HG02970 (cell line): Measurements from ENCODE around the gene SRPK3.
"Not testable (repeated sequence)": the region's sequence is repeated elsewhere in the genome, so short reads cannot be mapped to it uniquely, and the experiment has no call there.

Experiments
- ATAC-seq: cut with Tn5 transposase; IDR thresholded peaks from one replicate; pipeline ENCODE4 v1.9.1; 2021; ENCODE audit warnings: mild to moderate bottlenecking, moderate library complexity, moderate number of reproducible peaks; ENCODE audit not compliant: unreplicated experiment, low FRiP score

The SRPK3 gene

GRCh38 chrX:153803211-153804099, 22.6 kb downstream of the SRPK3 start:
- ATAC-seq, result no peak

- no peak for ATAC-seq
These were observed 23.3 kb downstream of the SRPK3 start for GRCh38 chrX:153804100-153804595.

GRCh38 chrX:153804621-153805020, 23.8 kb downstream of the SRPK3 start:
- no peak for ATAC-seq

GRCh38 chrX:153805436-153805835, 24.6 kb downstream of the SRPK3 start:
- no peak for ATAC-seq

- ATAC-seq, result no peak
These were observed 26.2 kb downstream of the SRPK3 start for GRCh38 chrX:153806999-153807575.

GRCh38 chrX:153807976-153808375, 27.1 kb downstream of the SRPK3 start:
- no peak for ATAC-seq

- no peak for ATAC-seq
These were observed 31.4 kb downstream of the SRPK3 start for GRCh38 chrX:153812220-153812619.

GRCh38 chrX:153813161-153813560, 32.3 kb downstream of the SRPK3 start:
- no peak for ATAC-seq

GRCh38 chrX:153814591-153815315, 33.9 kb downstream of the SRPK3 start:
- no peak for ATAC-seq

- no peak for ATAC-seq
These were observed 36.2 kb downstream of the SRPK3 start for GRCh38 chrX:153816831-153817690.

GRCh38 chrX:153818064-153818463, 37.2 kb downstream of the SRPK3 start:
- not testable (repeated sequence) for ATAC-seq

- ATAC-seq, result no peak
These were observed 37.9 kb downstream of the SRPK3 start for GRCh38 chrX:153818571-153819383.

GRCh38 chrX:153819384-153820040, 38.7 kb downstream of the SRPK3 start:
- no peak for ATAC-seq

- ATAC-seq, result no peak
These were observed 39.8 kb downstream of the SRPK3 start for GRCh38 chrX:153820601-153821000.

- ATAC-seq, result no peak
These were observed 40.2 kb downstream of the SRPK3 start for GRCh38 chrX:153821066-153821465.

- ATAC-seq, result no peak
These were observed 43.5 kb downstream of the SRPK3 start for GRCh38 chrX:153824348-153824747.

GRCh38 chrX:153825042-153825441, 44.2 kb downstream of the SRPK3 start:
- ATAC-seq, result no peak

GRCh38 chrX:153827016-153827415, 46.2 kb downstream of the SRPK3 start:
- no peak for ATAC-seq

GRCh38 chrX:153827903-153828302, 47.1 kb downstream of the SRPK3 start:
- ATAC-seq, result no peak
